Body of pancreas (tissue), 4 donors: ENCODE data around the gene PCSK2. TPM values are rescaled to one million over a fixed set of nuclear protein-coding genes. Genes with fewer than 3 reads are reported as not detected.

Source experiments
- ATAC-seq: fragments of 150-250 bp; one replicate; pipeline ENCODE4 v1.9.1; 2016
- DNase-seq, 4 donors: peaks; one replicate each; pipeline ENCODE4 v3.0.0-alpha.2; 2019
- H3K27ac ChIP-seq, 4 donors: fragments of 200-600 bp; sonication (generic); 1 replicate in 3 of 4; 2 replicates in 1 of 4; pipeline versions ENCODE4 v1.5.1 to v1.6.1; 2016 to 2019; ENCODE audit warnings: mild to moderate bottlenecking in 1 of 4, mixed read lengths in 1 of 4, moderate library complexity in 1 of 4
- H3K27me3 ChIP-seq, 2 donors: fragments of 200-600 bp; sonication (generic); one replicate each; pipeline ENCODE4 v1.6.0; 2016; ENCODE audit warnings: mild to moderate bottlenecking in 1 of 2
- H3K36me3 ChIP-seq, 2 donors: fragments of 200-600 bp; sonication (generic); replicated peaks in 1 of 2; 2 replicates each; pipeline ENCODE4 v1.5.1; 2016; ENCODE audit warnings: low read depth in 2 of 2; ENCODE audit not compliant: insufficient read depth in 1 of 2
- H3K4me1 ChIP-seq: fragments of 200-600 bp; sonication (generic); one replicate; pipeline ENCODE4 v1.6.0; 2016
- H3K4me3 ChIP-seq, 2 donors: fragments of 200-600 bp; sonication (generic); 1 replicate in 1 of 2; 2 replicates in 1 of 2; pipeline ENCODE4 v1.5.1; 2016 to 2019
- H3K9me3 ChIP-seq, 3 donors: fragments of 200-600 bp; sonication (generic); 1 replicate in 2 of 3; 2 replicates in 1 of 3; pipeline ENCODE4 v1.5.1; 2016
- CTCF ChIP-seq, 7 experiments: fragments of 450-650 bp in 4 of 7; fragments of 200-600 bp in 3 of 7; sonication (generic) in 3 of 7; IDR thresholded peaks; one replicate each; pipeline ENCODE4 v1.5.1; 2016 to 2019; ENCODE audit warnings: antibody characterized with exemption in 7 of 7
- POLR2A ChIP-seq, 3 donors: fragments of 450-650 bp; IDR thresholded peaks; one replicate each; pipeline ENCODE4 v1.6.1; 2016; ENCODE audit warnings: antibody characterized with exemption in 3 of 3, mild to moderate bottlenecking in 2 of 3
- WGBS, 2 donors: methylation state at CpG; one replicate each; pipeline ENCODE4 v1.1.5; 2017; 5-methylcytosine and 5-hydroxymethylcytosine counted together
- intact Hi-C: fragments of 100-400 bp; cut with DNase I; formaldehyde crosslinking; loops from one replicate; pipeline ENCODE4 v1.15.1; 2023
- total RNA-seq, 2 donors: library from RNA; depleted of rRNA; stranded (reverse); fragments of >200 nt; gene quantifications; one replicate each; pipeline ENCODE4 v1.1.0, GENCODE V29; 2016

Gene PCSK2
- total RNA-seq, 2 donors from 2014 or later, result 3.3 to 7.0 TPM

- TF ChIP-seq CTCF (IDR thresholded peaks at IDR 0.05) (no peak), POLR2A (IDR thresholded peaks at IDR 0.05) (no peak)
- no peak overlapping the region for H3K4me3 ChIP-seq
- no peaks in the 10 kb centered on the region for H3K9me3 ChIP-seq
- intact Hi-C loops, result no loop called here
- ATAC-seq (no peak), DNase-seq (no peak)
- H3K4me1 ChIP-seq, result no peaks in the 10 kb centered on the region
- WGBS, 2 donors, result 62 to 67% methylated on average over 7 of the region's 7 CpGs
- no peaks in the 10 kb centered on the region for H3K27me3 ChIP-seq
- H3K27ac ChIP-seq, result no peak overlapping the region
- H3K36me3 ChIP-seq, result no peaks in the 10 kb centered on the region
These were observed 242.6 kb downstream of the PCSK2 start for GRCh38 chr20:17469246-17470030.

DNA sequence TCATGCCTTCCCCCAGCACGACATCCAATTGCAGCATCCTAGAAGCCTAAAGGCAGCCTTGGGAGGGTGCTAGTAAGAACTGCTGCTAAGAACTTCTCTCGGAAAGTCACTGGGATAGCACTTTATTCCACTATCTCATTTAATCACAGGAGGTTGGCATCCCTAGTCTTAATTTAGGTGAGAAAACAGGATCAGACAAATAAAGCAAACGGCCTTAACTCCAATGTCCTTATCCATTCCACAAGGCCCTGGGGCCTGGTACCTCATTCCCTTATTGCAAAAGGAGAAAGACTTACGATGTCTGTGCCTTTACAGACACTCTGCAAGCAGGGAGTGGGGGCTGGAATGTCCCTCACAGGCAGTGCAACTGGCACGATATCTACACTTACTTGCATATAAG is 243.7 kb downstream of the PCSK2 start:
- intact Hi-C loops, result no loop called here
- Histone ChIP-seq H3K36me3 (no peaks in the 10 kb centered on the region), H3K27ac (no peak overlapping the region), H3K4me1 (no peaks in the 10 kb centered on the region), H3K9me3 (no peaks in the 10 kb centered on the region), H3K4me3 (no peak overlapping the region), H3K27me3 (no peaks in the 10 kb centered on the region)
- TF ChIP-seq POLR2A (IDR thresholded peaks at IDR 0.05), result no peak
- TF ChIP-seq CTCF (IDR thresholded peaks at IDR 0.05), result no peak
- no peak for ATAC-seq
- DNase-seq, result no peak
- WGBS, 2 donors, result 83 to 85% methylated on average over 5 of the region's 5 CpGs

GRCh38 chr20:17470973-17471372 is 244.1 kb downstream of the PCSK2 start:
- ATAC-seq (no peak), DNase-seq (no peak)
- H3K36me3 ChIP-seq, result no peaks in the 10 kb centered on the region
- H3K27me3 ChIP-seq, result no peaks in the 10 kb centered on the region
- WGBS, 2 donors, result 81 to 82% methylated on average over 9 of the region's 9 CpGs
- H3K9me3 ChIP-seq, result no peaks in the 10 kb centered on the region
- H3K4me3 ChIP-seq, result no peak overlapping the region
- intact Hi-C loops, result no loop called here
- no peak for TF ChIP-seq POLR2A (IDR thresholded peaks at IDR 0.05)
- no peak for TF ChIP-seq CTCF (IDR thresholded peaks at IDR 0.05)
- H3K4me1 ChIP-seq, result no peaks in the 10 kb centered on the region
- no peak overlapping the region for H3K27ac ChIP-seq

DNA sequence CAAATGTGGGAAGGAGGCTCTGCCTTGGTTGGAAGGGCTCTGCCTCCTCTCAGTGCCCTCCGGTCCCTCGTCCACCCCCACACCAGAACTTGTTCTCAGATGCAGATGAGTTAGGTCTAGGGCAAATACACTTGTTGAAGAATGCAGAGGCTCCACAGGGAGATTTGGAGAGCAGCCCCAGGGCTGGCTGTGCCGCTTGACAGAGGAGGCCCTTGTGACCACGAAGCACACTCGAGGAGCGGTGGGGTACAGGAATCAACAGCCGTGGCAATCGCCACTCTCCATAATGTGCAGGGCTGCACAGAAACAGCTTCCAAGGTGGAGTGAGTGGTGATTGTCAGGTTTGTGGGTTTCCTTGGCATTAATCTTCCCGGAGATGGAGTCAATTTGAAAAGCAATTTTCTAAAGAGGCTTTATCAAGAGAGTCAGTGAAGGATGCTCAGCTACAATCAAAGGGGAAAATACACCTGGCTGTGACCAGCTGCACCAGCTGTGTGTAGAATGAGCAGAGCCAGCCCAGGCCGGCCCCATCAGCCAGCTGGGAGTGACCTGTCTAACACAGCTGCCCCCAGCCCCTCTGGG is 244.9 kb downstream of the PCSK2 start:
- no peak for DNase-seq
- ATAC-seq, result no peak
- Histone ChIP-seq H3K36me3 (no peaks in the 10 kb centered on the region), H3K27ac (no peak overlapping the region), H3K27me3 (no peaks in the 10 kb centered on the region), H3K9me3 (no peaks in the 10 kb centered on the region), H3K4me1 (no peaks in the 10 kb centered on the region), H3K4me3 (no peak overlapping the region)
- TF ChIP-seq CTCF (IDR thresholded peaks at IDR 0.05) (no peak), POLR2A (IDR thresholded peaks at IDR 0.05) (no peak)
- WGBS, 2 donors, result 70 to 74% methylated on average over 10 of the region's 10 CpGs
- intact Hi-C loops, result no loop called here

DNA sequence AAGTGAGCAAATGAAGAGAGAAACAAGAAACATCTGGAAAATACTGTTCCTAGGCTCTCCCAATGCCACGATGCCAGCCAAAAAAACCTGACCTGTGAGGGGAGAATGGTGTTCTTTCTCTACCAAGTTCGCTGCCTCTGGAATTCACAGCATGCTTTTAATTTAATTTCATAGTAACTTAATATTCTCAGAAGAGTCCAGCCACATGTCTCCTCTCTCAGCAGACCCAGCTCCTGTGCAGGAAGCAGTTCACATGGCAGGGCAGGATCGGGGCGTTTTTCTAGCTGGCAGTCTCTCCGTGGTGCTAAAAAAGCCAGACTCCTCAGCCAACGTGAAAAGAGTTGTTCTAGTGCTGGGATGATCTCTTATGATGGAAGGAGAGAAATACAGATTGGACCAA is 246.8 kb downstream of the PCSK2 start:
- H3K27me3 ChIP-seq, result no peaks in the 10 kb centered on the region
- no peak overlapping the region for H3K4me3 ChIP-seq
- DNase-seq, result no peak
- TF ChIP-seq CTCF (IDR thresholded peaks at IDR 0.05) (no peak), POLR2A (IDR thresholded peaks at IDR 0.05) (no peak)
- H3K27ac ChIP-seq, result no peak overlapping the region
- H3K36me3 ChIP-seq, result no peaks in the 10 kb centered on the region
- no peaks in the 10 kb centered on the region for H3K9me3 ChIP-seq
- intact Hi-C loops, result no loop called here
- ATAC-seq, result no peak
- H3K4me1 ChIP-seq, result no peaks in the 10 kb centered on the region
- WGBS, 2 donors, result 78 to 80% methylated on average over 6 of the region's 6 CpGs
